ENCODE results near the gene KRT2. TPM values are rescaled to one million over a fixed set of nuclear protein-coding genes. Genes with fewer than 3 reads are reported as not detected.

The KRT2 gene
- total and polyA plus RNA-seq, 2 donors (not counting 3 experiments of a cell fraction or from before 2014, with no cell fraction given): not detected

- H3K4me1 ChIP-seq (ENCODE audit: control insufficient read depth, extremely low read depth, insufficient read depth, low read length): no peaks in the 10 kb centered on the region
- no peaks in the 10 kb centered on the region for H3K79me2 ChIP-seq (ENCODE audit: control insufficient read depth, insufficient read depth, low read length)
- ChIA-PET POLR2A (no interaction called here), CTCF (interaction anchor here (1.0 kb wide), 1 partner anchor 176 kb away, joined by 3 read pairs; no protein-coding TSS in a partner anchor)
- DNase-seq (ENCODE audit: low read depth, low spot score): no peak
- no peak overlapping the region for H3K4me3 ChIP-seq (replicated peaks in 1 of 3; ENCODE audit: insufficient read depth in 1 of 3, low read depth in 1 of 3, low read length in 3 of 3)
- no peaks in the 10 kb centered on the region for H3K36me3 ChIP-seq (ENCODE audit: control insufficient read depth in 2 of 2, extremely low read depth in 1 of 2, insufficient read depth in 2 of 2, low read length in 2 of 2)
- no peak overlapping the region for H3K4me2 ChIP-seq (ENCODE audit: insufficient read depth, low read length)
- dilution Hi-C loops (cut with MboI; ENCODE audit: extremely low pct_ligation_motif_present, low sequenced_read_pairs): no loop called here
- no peaks in the 10 kb centered on the region for H4K20me1 ChIP-seq (replicated peaks; ENCODE audit: control insufficient read depth, extremely low read depth, insufficient read depth, low read length)
- H3K9me3 ChIP-seq (replicated peaks; ENCODE audit: control insufficient read depth, insufficient read depth, low read length): no peaks in the 10 kb centered on the region
- no peak for TF ChIP-seq GATA2 (IDR thresholded peaks at IDR 0.05; ENCODE audit: insufficient read depth, insufficient read length, low read depth, low read length)
- no peak for TF ChIP-seq MYC (IDR thresholded peaks at IDR 0.05; ENCODE audit: low read depth, low read length)
- no peak for TF ChIP-seq EZH2 (IDR thresholded peaks at IDR 0.05; ENCODE audit: borderline replicate concordance, low read depth, low read length, severe bottlenecking)
- no peak for TF ChIP-seq JUN (IDR thresholded peaks at IDR 0.05; ENCODE audit: borderline replicate concordance, insufficient read depth, insufficient read length, low read depth)
- TF ChIP-seq, protein P1, sequence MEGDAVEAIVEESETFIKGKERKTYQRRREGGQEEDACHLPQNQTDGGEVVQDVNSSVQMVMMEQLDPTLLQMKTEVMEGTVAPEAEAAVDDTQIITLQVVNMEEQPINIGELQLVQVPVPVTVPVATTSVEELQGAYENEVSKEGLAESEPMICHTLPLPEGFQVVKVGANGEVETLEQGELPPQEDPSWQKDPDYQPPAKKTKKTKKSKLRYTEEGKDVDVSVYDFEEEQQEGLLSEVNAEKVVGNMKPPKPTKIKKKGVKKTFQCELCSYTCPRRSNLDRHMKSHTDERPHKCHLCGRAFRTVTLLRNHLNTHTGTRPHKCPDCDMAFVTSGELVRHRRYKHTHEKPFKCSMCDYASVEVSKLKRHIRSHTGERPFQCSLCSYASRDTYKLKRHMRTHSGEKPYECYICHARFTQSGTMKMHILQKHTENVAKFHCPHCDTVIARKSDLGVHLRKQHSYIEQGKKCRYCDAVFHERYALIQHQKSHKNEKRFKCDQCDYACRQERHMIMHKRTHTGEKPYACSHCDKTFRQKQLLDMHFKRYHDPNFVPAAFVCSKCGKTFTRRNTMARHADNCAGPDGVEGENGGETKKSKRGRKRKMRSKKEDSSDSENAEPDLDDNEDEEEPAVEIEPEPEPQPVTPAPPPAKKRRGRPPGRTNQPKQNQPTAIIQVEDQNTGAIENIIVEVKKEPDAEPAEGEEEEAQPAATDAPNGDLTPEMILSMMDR (IDR thresholded peaks at IDR 0.05; ENCODE audit: extremely low read depth in 1 of 2, insufficient read depth in 1 of 2, low read depth in 1 of 2, low read length in 2 of 2): no peak
- no peak for TF ChIP-seq POLR2A (IDR thresholded peaks at IDR 0.05; ENCODE audit: low read depth, low read length)
- TF ChIP-seq FOS (IDR thresholded peaks at IDR 0.05; ENCODE audit: borderline replicate concordance, insufficient read depth, low read length): no peak
- TF ChIP-seq, protein P2, sequence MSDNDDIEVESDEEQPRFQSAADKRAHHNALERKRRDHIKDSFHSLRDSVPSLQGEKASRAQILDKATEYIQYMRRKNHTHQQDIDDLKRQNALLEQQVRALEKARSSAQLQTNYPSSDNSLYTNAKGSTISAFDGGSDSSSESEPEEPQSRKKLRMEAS (IDR thresholded peaks at IDR 0.05; ENCODE audit: insufficient read depth, insufficient read length): no peak
- no peak for TF ChIP-seq POLR2AphosphoS5 (IDR thresholded peaks at IDR 0.05; ENCODE audit: insufficient read depth, low read depth, low read length)
- FAIRE-seq: no peak
- H2AFZ ChIP-seq (ENCODE audit: low read depth, low read length): no peak overlapping the region
- H3K27me3 ChIP-seq (ENCODE audit: control insufficient read depth in 2 of 2, insufficient read depth in 2 of 2, low read length in 2 of 2): peaks cover 25 to 40% of the 10 kb centered on the region in 2 experiments
- BruUV-seq (replicated peaks): no TSS peak
- intact Hi-C loops (cut with micrococcal nuclease): loop anchor here (5.0 to 10.0 kb wide), 2 partner anchors 175 to 292 kb away; no protein-coding TSS in a partner anchor
- H3K9ac ChIP-seq (replicated peaks; ENCODE audit: extremely low read depth, insufficient read depth, low read length): no peak overlapping the region
- no peak overlapping the region for H3K27ac ChIP-seq (ENCODE audit: insufficient read depth, low read depth, low read length)
- no peaks in the 10 kb centered on the region for H3K9me1 ChIP-seq (replicated peaks; ENCODE audit: control insufficient read depth, extremely low read depth, insufficient read depth, low read length)
These were observed 37.9 kb upstream of the KRT2 start for GRCh38 chr12:52689936-52690335.

Data from endothelial cell of umbilical vein (primary cell).